C4-2B (cell line): Measurements from ENCODE around the gene WNT16.

Experiments used
- ZFX ChIP-seq: fragments of 450-650 bp; IDR thresholded peaks from 2 replicates; pipeline ENCODE4 v1.6.1; 2017
- TF ChIP-seq, protein P1 (sequence below): fragments of 450-650 bp; conservative IDR thresholded peaks from 2 replicates; pipeline ENCODE4 v1.5.1; 2017; ENCODE audit warnings: mild to moderate bottlenecking

DNA sequence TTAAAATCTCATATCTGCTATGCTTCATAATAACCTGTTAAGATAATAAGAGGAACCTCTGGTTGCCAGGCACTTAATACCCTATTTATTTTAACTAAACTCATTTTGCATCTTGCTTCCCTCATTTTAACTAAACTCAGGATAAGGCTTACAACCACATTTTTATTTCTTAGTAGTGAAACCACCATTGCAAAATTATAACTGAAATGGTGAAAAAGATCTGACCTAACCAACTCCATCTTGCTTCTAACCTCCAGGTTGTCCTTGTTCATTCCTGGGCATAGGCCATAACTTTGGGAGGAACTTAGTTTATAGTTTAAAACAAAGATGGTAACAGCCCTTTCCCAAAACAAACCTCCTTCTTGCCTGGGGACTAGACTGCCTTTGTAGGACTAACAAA, 61.3 kb downstream of the WNT16 start:
- TF ChIP-seq, protein P1, sequence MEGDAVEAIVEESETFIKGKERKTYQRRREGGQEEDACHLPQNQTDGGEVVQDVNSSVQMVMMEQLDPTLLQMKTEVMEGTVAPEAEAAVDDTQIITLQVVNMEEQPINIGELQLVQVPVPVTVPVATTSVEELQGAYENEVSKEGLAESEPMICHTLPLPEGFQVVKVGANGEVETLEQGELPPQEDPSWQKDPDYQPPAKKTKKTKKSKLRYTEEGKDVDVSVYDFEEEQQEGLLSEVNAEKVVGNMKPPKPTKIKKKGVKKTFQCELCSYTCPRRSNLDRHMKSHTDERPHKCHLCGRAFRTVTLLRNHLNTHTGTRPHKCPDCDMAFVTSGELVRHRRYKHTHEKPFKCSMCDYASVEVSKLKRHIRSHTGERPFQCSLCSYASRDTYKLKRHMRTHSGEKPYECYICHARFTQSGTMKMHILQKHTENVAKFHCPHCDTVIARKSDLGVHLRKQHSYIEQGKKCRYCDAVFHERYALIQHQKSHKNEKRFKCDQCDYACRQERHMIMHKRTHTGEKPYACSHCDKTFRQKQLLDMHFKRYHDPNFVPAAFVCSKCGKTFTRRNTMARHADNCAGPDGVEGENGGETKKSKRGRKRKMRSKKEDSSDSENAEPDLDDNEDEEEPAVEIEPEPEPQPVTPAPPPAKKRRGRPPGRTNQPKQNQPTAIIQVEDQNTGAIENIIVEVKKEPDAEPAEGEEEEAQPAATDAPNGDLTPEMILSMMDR, result no peak
- TF ChIP-seq ZFX, result no peak
